ENCODE measurements around the gene RPS10. TPM values are rescaled to one million over a fixed set of nuclear protein-coding genes. Genes with fewer than 3 reads are reported as not detected.

The RPS10 gene
- total RNA-seq, 1 donor from 2014 or later, result 1,026 TPM

- Mint-ChIP-seq H3K36me3 (ENCODE audit: unreplicated experiment) (no peaks in the 10 kb centered on the region), H3K4me1 (ENCODE audit: unreplicated experiment) (peaks cover 4% of the 10 kb centered on the region), H3K4me3 (ENCODE audit: unreplicated experiment) (no peak overlapping the region), H3K9me3 (ENCODE audit: unreplicated experiment) (no peaks in the 10 kb centered on the region), H3K27me3 (ENCODE audit: unreplicated experiment) (peaks cover 8% of the 10 kb centered on the region), H3K27ac (ENCODE audit: unreplicated experiment) (no peak overlapping the region)
- DNase-seq (ENCODE audit: extremely low spot score, unreplicated experiment), result no peak
- peak; percentile 70 for TF ChIP-seq CTCF (IDR thresholded peaks at IDR 0.05)
Observed at GRCh38 chr6:34459899-34460593, 34.2 kb upstream of the RPS10 start.

- Mint-ChIP-seq H3K9me3 (ENCODE audit: unreplicated experiment) (no peaks in the 10 kb centered on the region), H3K4me3 (ENCODE audit: unreplicated experiment) (no peak overlapping the region), H3K27ac (ENCODE audit: unreplicated experiment) (no peak overlapping the region), H3K36me3 (ENCODE audit: unreplicated experiment) (no peaks in the 10 kb centered on the region), H3K4me1 (ENCODE audit: unreplicated experiment) (peaks cover 4% of the 10 kb centered on the region), H3K27me3 (ENCODE audit: unreplicated experiment) (no peaks in the 10 kb centered on the region)
- TF ChIP-seq CTCF (IDR thresholded peaks at IDR 0.05), result no peak
- DNase-seq (ENCODE audit: extremely low spot score, unreplicated experiment), result no peak
Observed at GRCh38 chr6:34457742-34458735, 32.2 kb upstream of the RPS10 start.

- DNase-seq (ENCODE audit: extremely low spot score, unreplicated experiment), result no peak
- no peaks in the 10 kb centered on the region for H3K36me3 Mint-ChIP-seq (ENCODE audit: unreplicated experiment)
- H3K27ac Mint-ChIP-seq (ENCODE audit: unreplicated experiment), result no peak overlapping the region
- H3K27me3 Mint-ChIP-seq (ENCODE audit: unreplicated experiment), result no peaks in the 10 kb centered on the region
- no peak for TF ChIP-seq CTCF (IDR thresholded peaks at IDR 0.05)
- H3K9me3 Mint-ChIP-seq (ENCODE audit: unreplicated experiment), result no peaks in the 10 kb centered on the region
- peaks cover 1% of the 10 kb centered on the region for H3K4me1 Mint-ChIP-seq (ENCODE audit: unreplicated experiment)
- H3K4me3 Mint-ChIP-seq (ENCODE audit: unreplicated experiment), result no peak overlapping the region
Observed at GRCh38 chr6:34457382-34457741, 31.5 kb upstream of the RPS10 start.

- TF ChIP-seq CTCF (IDR thresholded peaks at IDR 0.05), result no peak
- Mint-ChIP-seq H3K9me3 (ENCODE audit: unreplicated experiment) (no peaks in the 10 kb centered on the region), H3K27ac (ENCODE audit: unreplicated experiment) (no peak overlapping the region), H3K27me3 (ENCODE audit: unreplicated experiment) (no peaks in the 10 kb centered on the region), H3K4me3 (ENCODE audit: unreplicated experiment) (no peak overlapping the region), H3K36me3 (ENCODE audit: unreplicated experiment) (no peaks in the 10 kb centered on the region), H3K4me1 (ENCODE audit: unreplicated experiment) (no peaks in the 10 kb centered on the region)
- DNase-seq (ENCODE audit: extremely low spot score, unreplicated experiment), result no peak
Observed at GRCh38 chr6:34455831-34456230, 30.0 kb upstream of the RPS10 start.

GRCh38 chr6:34451192-34451591, 25.3 kb upstream of the RPS10 start:
- Mint-ChIP-seq H3K9me3 (ENCODE audit: unreplicated experiment) (no peaks in the 10 kb centered on the region), H3K27ac (ENCODE audit: unreplicated experiment) (no peak overlapping the region), H3K27me3 (ENCODE audit: unreplicated experiment) (peaks cover 2% of the 10 kb centered on the region), H3K36me3 (ENCODE audit: unreplicated experiment) (no peaks in the 10 kb centered on the region), H3K4me3 (ENCODE audit: unreplicated experiment) (no peak overlapping the region), H3K4me1 (ENCODE audit: unreplicated experiment) (no peaks in the 10 kb centered on the region)
- no peak for TF ChIP-seq CTCF (IDR thresholded peaks at IDR 0.05)
- no peak for DNase-seq (ENCODE audit: extremely low spot score, unreplicated experiment)

All from osteocyte (in vitro differentiated cells).